ENCODE measurements around the gene COLEC12.

COLEC12 gene

DNA sequence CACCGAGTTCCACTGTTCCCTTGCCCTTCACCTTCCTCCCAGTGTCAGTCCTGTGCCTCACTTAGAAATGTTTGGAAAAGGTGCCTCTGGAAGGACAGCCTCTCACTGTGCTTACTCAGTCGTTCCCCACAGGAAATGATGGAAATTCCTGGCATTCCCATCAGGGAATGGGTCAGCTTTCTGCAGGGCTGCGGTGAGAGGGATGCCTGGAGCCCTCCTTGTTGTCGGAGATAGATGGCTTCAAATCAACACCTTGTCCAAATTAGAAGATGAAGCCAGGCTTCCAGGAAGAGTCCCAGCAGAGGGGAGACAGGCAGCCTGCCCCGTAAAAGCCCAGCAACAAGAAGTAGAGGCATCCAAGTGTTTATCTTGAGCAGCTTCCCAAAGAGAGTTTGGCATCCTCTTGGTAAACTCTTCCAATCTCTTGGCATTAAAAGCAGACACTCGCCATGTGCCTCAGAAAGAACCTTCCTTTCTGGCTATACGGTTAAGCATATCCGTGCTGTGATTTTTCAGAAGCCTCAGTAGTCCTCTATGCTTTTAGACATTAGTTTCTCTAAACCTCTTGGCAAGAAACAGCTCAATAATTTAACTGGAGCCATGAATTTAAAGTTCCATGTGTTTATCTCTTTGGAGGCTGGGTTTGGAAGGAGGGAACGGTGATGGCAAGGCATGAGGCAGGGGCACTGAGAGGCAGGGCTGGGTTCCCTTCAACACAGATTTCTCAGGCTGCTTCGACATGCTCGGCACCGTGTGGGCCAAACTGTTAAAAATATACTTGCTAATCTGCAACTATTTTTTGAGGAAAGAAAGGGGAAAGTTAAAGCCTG, 25.1 kb downstream of the COLEC12 start:
- peak; percentile 96 to 97 for DNase-seq (ENCODE audit: low read depth in 2 of 2)

- no peak for DNase-seq (ENCODE audit: low read depth in 2 of 2)
Measured at GRCh38 chr18:474416-474815, 26.1 kb downstream of the COLEC12 start.

DNA sequence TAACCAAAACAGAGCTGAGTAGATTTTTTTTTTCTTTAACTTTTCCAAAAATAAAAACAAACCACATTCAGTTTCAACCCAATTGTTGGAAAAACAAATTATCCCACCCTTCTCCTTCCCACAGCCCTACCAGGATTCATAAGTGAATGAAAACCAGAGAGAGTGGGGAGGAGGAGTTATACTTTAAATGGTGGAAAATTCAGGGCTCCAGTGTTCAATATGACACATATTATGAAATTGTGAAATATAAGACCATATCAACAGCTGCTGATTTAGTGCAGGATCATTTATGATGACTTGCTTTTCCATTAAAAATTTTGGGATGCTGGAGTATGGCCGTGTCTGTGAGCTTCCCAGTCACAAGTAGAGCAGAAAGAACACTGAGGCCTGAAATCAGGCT, 26.7 kb downstream of the COLEC12 start:
- peak in 1 of 2 experiments; percentile 47 for DNase-seq (ENCODE audit: low read depth in 2 of 2)

GRCh38 chr18:471716-472115, 28.8 kb downstream of the COLEC12 start:
- no peak for DNase-seq (ENCODE audit: low read depth in 2 of 2)

GRCh38 chr18:470661-471501, 29.6 kb downstream of the COLEC12 start:
- peak; percentile 67 to 70 for DNase-seq (ENCODE audit: low read depth in 2 of 2)

- no peak for DNase-seq (ENCODE audit: low read depth in 2 of 2)
Measured at GRCh38 chr18:468955-469790, 31.3 kb downstream of the COLEC12 start.

GRCh38 chr18:463827-464541, 36.5 kb downstream of the COLEC12 start:
- DNase-seq (ENCODE audit: low read depth in 2 of 2), result no peak

DNA sequence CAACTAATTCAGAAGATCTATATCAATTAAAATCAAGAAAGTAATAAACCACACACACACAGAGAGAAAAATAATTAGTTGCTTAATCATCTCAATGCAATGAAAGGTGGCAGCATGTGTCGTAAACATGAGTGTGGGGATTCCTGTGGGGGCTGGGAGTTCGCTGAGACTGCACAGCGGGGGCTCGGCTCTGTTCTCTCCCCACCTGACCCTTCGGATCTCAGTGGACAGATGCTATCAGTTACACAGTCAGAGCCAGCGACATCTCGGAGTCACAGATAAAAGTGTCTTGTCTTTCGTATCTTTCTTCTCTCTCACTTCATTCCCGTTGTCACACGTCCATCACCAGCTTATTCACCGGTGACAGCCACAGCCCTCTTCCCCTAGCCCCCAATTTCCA, 37.1 kb downstream of the COLEC12 start:
- DNase-seq (ENCODE audit: low read depth in 2 of 2), result no peak

DNA sequence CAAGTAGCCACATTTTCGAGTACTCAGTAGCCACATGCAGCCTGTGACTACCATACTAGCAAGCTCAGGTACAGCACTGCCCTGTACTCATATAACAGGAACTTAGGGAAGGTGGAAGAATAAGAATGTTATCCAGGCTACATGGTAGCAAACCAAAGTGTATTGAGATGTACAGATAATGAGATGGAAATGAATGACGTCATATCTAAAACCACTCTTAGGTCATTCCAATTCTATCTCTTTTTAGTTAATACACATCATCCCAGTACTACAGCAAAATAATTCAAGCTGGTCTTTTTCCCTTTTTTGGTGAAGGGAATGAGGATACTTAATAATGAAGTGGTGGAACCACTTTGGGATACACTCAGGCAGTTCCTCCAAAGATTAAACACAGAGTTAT, 38.7 kb downstream of the COLEC12 start:
- DNase-seq (ENCODE audit: low read depth in 2 of 2), result no peak

- DNase-seq (ENCODE audit: low read depth in 2 of 2), result no peak
Measured at GRCh38 chr18:460791-461190, 39.7 kb downstream of the COLEC12 start.

DNA sequence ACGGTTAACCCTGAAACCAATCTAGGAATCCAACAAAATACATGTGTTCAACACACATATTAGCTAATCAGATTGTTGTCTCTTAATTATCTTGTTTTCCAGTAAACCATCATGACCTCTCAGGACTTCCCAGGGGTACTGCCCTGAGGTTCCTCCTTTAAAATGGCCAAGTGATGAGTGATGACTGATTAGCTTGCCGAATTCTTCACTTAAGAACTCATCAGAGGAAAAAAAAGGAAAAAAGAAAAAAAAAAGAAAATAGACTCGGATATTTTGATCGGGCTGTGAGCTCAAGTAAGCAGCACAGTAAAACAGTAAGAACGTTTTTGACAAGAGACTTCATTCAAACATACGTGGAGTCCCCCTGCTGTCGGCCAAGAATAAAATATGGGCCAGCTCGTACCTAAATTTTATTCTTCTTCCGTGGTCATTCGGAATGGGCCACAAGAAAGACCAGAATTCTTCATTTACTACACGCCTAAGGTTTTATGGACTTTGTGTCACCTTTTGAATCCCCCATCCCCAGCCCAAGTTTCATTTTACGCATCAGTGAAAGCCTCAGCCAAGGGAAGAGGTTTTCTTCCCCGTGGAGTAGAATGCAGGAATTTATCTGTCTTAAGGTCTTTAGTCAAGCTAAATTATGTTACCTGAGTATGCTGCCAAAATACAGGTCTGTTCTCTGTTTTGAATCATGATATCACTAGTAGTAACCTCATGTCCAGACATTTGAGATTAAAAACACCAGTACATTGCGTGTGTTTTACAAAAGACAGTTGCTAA, 40.5 kb downstream of the COLEC12 start:
- DNase-seq (ENCODE audit: low read depth in 2 of 2), result no peak

DNA sequence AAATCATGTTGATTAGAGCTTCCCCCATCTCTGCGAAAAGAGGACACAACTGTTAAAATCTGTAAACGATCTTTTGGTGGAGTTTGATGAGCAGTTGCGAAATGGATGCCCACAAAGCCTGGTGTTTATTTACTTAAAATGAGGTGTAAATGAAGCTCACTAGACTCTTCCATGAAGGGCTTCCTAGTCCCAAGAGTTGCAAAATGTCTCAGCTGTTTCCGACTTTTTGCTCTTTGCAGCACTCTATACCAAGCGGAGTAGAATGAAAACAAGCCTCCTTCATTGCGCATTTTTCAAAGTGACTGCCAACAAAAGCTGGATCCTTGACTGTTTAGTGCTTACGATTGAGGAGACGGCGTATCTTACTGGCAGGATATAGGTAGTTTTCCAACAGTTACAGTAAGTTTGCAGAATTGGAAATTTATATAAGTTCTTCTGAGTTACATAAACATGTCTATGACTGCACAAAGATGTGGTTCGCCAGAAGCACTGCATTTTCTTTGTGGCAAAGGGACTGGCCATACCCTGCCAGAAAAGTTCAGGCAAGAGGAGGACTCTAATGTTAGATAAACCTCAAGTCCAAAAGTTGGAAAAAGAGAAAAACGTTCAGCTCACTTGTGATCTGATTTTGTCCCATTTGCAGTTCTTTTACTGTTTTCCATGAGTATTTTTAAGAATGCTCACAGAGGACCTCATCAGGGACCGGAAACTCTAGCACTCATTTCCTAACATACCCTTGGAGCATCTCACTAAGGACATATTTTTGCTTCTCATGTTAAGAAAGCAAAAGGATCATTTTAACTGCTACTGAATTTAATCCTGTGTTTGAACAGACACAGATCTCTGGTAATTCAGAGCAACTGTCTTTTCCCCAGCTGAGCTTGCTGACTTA, 42.7 kb downstream of the COLEC12 start:
- no peak for DNase-seq (ENCODE audit: low read depth in 2 of 2)

- DNase-seq (ENCODE audit: low read depth in 2 of 2), result peak; percentile 85 to 86
Measured at GRCh38 chr18:457140-457519, 43.4 kb downstream of the COLEC12 start.

DNA sequence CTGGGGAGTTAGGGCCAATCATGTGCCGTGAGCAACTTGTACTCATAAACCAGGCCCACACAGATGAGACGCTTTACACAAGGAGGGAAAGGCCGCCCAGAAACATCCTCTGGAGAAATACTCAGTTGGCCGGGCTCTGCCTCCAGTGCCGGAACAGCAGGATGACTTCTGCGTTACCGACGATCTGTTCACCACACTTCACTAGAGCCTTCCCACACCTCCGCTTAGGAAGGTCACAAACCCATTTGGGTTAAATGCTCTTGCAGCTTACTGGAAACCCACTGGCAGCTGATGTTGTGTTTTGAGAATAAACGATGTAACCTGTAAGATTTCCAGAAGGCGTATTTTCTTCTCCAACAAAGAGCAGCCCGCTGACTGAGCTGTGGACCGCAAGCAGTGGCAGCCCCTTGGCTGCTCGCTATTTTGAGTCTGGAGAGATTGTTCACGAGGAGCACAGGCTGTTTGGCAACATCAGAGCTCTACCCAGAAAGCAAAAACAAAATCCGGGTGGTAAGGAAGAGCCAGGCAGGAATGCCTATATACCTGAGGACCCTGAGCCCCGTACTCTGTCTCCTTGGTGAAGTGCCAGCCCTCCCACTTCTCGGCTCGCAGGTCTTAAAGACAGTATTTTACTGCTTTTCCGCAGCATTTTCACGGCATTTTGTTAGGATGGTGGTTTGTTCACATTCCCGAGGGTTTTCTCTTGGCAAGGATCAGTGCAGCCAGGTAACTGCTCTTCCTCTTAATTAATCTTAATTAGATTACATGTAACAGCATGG, 44.0 kb downstream of the COLEC12 start:
- DNase-seq (ENCODE audit: low read depth in 2 of 2), result no peak

GRCh38 chr18:453400-453799, 47.1 kb downstream of the COLEC12 start:
- DNase-seq (ENCODE audit: low read depth in 2 of 2), result no peak

DNA sequence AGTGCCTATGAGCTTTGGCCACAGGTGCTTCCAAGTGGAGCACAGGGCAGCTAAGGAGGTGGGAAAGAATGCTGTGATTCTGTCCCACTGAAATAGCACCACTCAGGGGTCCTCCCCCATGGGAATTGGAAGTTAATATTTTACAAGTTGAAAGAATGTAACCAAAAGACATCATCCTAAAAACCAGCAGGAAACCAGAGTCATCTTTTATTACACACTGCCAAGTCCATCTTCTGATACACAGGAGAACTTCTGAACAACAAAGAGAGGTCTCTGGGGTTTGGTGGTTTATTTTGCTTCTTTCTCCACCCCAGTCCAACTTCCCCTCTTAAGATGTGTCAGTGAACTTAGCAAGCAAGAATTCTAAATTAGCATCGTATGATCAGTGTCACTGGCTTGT, 47.7 kb downstream of the COLEC12 start:
- no peak for DNase-seq (ENCODE audit: low read depth in 2 of 2)

- DNase-seq (ENCODE audit: low read depth in 2 of 2), result no peak
Measured at GRCh38 chr18:449374-449773, 51.1 kb downstream of the COLEC12 start.

DNA sequence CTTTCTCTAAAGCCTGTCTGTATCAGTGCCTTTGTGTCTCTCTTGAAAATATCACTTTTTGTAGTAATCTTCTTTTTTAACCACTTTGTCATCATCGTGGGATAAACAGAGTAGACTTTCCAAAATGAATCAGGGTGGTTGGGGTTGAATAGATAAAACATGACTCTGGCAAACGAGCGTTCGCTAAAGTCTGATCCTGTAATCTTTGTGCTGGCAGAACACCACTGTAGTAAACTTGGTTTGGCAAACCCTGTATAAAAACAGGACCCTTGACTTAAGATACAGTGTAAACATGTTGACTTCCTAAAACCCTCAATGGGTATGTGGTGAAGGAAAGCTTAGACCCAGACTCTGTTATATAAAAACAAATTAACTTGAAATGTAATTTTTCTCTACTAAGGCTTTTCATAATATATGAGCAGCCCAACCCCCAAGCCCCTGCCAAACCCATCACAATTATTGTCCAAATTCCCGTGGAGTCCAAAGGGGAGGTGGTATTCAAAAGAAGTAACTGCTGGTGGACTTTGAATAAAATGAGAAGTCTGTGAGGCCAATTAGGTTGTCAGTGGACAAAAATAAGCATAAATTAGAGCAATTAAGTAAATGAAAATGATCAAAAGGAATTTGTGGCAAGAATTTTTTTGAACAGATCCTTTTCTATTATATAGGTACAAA, 52.2 kb downstream of the COLEC12 start:
- no peak for DNase-seq (ENCODE audit: low read depth in 2 of 2)
